ENCODE measurements around the gene GPD1.
"Not testable (repeated sequence)": the region's sequence is repeated elsewhere in the genome, so short reads cannot be mapped to it uniquely, and the experiment has no call there.

GPD1 gene

GRCh38 chr12:50132505-50133135 lies 28.8 kb downstream of the GPD1 start:
- DNase-seq, result peak; percentile 41 to 51

- no peak for DNase-seq
Measured at GRCh38 chr12:50142993-50143392, 39.2 kb downstream of the GPD1 start.

GRCh38 chr12:50145439-50145838 lies 41.6 kb downstream of the GPD1 start:
- no peak for DNase-seq

- no peak for DNase-seq
Measured at GRCh38 chr12:50147281-50147680, 43.5 kb downstream of the GPD1 start.

- not testable (repeated sequence) for DNase-seq
Measured at GRCh38 chr12:50148011-50148410, 44.2 kb downstream of the GPD1 start.

- DNase-seq, result no peak
Measured at GRCh38 chr12:50149311-50149710, 45.5 kb downstream of the GPD1 start.

- no peak for DNase-seq
Measured at GRCh38 chr12:50151047-50151687, 47.4 kb downstream of the GPD1 start.

- not testable (repeated sequence) for DNase-seq
Measured at GRCh38 chr12:50154947-50155346, 51.1 kb downstream of the GPD1 start.

- no peak for DNase-seq
Measured at GRCh38 chr12:50156641-50157040, 52.8 kb downstream of the GPD1 start.

GRCh38 chr12:50157259-50157658 lies 53.5 kb downstream of the GPD1 start:
- no peak for DNase-seq

GRCh38 chr12:50160643-50161042 lies 56.8 kb downstream of the GPD1 start:
- no peak for DNase-seq
